Activated CD8-positive, alpha-beta memory T cell treated with anti-CD3 and anti-CD28 coated beads for 4 hours (primary cell): ENCODE data around the gene NECAB2.
A peak's percentile ranks its signal among the peaks of the same experiment; 100 is the strongest.

Experiments
- DNase-seq, 2 donors: peaks; one replicate each; pipeline ENCODE4 v3.0.0-alpha.2; 2020; ENCODE audit warnings: low read depth in 2 of 2

Gene NECAB2

GRCh38 chr16:83952940-83953795 is 14.9 kb upstream of the NECAB2 start, which contains the start of gene OSGIN1:
TSS of gene OSGIN1 (plus strand) at chr16:83953240. CDS start at chr16:83957672, 4,432 bp downstream.
- DNase-seq: peak; percentile 36 to 68

DNA sequence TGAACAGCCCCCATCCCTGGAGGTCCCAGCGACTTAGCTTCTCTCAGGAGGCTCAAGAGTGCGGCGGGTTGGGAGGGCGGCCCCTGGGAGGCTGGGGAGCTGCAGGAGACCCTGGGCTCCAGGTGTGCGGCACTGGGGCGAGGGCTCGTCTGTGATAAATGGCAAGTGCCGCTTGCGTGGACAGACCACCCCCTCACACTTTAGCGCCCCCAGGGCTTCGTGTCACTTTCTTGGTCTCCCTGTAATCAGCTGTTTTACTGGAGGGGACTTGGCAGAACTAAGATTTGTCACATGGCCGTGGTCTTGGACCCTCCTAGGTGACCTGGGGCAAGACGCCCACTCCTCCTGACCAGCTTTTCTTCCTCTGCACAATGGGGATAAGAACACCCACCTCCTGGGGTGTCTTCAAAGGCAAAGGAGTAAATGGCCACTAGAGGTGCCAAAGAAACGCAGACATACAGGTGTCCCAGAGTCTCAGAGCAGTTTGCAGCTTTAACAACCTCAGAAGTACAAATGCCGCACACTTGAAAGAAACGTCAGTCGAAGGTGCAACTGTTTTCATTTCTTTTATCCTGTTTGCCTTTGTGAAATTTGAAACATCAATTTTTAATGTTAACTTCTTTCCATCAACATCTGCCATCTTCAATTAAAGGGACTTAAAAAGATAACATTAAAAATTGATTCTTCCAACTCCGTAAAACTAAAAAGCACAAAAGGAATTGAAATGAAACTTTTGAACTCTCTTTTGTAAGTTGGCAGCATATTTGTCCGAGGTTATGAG is 14.1 kb upstream of the NECAB2 start:
- no peak for DNase-seq

- no peak for DNase-seq
These were observed 13.4 kb upstream of the NECAB2 start for GRCh38 chr16:83954577-83955016.

- no peak for DNase-seq
These were observed 12.6 kb upstream of the NECAB2 start for GRCh38 chr16:83955218-83956130.

DNA sequence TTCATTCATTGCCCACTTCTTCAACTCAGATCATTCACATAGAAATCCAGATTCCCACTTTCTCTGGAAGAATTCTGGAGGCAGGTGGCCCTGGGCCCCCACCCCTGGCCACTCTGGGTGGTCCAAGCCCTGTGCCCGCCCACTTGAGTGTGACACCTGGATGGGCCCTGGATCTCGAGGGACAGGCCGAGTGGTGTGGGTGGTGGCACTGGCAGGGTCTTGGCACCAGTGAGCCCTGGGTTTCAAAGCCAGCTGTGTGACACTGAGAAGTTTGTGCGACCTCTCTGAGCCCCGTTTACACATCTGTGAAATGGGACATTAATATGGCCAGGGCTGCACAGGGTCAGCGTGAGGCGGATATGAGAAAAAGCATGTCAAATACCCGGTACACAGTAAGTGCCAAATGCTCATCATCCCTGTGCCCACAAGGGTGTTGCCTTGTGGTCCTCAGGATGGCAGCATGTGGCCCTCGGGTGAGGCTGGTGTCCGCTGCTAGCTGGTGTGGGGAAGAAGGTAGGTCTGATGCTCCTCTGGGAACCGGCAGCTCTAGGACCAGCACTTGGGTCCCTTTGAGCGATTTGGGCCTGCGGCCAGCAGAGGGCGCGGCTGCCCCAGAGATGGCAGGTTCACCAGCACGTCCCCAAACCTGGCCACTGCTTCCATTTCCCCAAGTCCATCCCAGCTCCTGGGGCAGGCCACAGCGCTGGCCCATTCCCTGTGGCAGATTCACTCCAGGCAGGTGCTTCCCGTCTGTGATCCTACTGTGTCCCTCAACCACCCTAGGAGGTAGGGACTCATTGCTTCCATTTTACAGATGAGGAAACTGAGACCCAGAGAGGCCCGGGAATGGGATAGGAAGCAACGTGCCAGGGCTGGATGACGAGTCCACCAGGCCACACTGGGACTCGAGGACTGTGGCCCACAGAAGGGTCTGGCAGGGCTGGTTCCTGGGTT is 11.4 kb upstream of the NECAB2 start:
- DNase-seq: peak; percentile 19 to 45

- no peak for DNase-seq
These were observed 10.7 kb upstream of the NECAB2 start for GRCh38 chr16:83957296-83957855.

DNA sequence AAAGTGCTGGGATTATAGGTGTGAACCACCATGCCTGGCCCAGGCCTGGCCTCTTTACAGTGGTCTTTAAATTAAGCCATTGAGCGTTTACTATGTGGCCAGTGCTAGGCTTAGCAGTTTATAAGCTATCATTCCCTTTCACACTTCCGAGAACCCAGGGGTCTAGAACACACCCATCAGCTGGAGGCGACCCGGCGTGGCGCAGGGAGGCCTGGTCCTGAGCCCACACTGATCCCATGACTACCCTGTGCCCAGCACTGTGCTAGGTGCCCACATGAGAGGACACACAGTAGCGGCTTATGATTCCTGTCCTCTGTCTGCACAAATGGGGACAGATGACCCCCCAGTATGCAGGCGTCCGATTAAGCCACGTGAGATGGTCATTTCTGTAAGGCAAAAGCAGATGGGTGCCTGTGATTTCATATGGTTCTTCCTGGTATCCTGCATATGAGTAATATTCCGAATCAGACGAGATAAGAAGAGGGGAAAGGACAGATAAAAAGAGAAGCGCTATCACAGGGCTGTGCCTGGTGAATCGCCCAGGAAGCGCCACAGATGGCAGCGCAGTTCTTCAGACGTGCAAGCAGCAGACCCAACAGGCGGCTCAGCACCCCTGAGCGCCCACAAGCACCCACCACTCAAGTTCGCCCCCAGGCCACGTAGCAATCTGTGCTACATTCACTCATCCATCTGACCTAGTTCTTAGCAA is 9.8 kb upstream of the NECAB2 start:
- DNase-seq: no peak

GRCh38 chr16:83958846-83959565 is 9.0 kb upstream of the NECAB2 start:
- DNase-seq: no peak

DNA sequence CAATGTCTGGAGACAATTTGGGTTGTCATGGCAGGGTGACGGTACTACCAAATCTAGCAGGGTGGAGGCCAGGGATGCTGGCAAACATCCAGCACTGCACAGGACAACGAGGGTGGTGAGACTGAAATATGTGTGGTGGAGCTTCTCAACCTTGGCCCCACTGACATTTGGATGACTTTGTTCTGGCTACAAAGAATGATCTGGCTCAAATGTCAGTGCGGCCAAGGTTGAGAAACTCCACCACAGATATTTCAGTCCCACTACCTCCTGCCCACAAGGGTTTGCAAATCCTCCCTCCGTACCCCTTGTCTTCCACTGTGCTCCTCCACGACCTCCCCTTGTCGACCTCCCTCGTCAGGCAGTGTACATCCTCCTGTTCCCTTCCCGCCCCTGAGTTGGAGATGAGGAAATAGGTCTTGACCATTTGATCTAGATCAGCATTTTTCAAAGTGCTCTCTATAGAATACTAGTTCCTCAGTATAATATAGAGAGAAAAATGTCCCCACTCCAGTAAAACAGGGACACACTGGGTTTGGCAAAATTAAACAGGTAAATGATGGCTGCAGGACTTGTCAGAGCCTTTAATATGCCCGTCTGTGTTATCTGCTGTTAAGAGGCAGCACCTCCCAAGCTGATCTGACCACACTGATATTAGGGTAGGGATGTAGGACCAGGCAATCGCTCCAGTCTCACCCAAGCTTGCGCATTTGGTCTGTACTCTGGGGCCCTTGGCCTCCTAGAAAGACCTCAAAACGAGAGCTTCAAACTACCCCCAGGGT is 8.2 kb upstream of the NECAB2 start:
- no peak for DNase-seq

- DNase-seq: no peak
These were observed 7.4 kb upstream of the NECAB2 start for GRCh38 chr16:83960521-83961249.

GRCh38 chr16:83961591-83961990 is 6.5 kb upstream of the NECAB2 start:
- no peak for DNase-seq

DNA sequence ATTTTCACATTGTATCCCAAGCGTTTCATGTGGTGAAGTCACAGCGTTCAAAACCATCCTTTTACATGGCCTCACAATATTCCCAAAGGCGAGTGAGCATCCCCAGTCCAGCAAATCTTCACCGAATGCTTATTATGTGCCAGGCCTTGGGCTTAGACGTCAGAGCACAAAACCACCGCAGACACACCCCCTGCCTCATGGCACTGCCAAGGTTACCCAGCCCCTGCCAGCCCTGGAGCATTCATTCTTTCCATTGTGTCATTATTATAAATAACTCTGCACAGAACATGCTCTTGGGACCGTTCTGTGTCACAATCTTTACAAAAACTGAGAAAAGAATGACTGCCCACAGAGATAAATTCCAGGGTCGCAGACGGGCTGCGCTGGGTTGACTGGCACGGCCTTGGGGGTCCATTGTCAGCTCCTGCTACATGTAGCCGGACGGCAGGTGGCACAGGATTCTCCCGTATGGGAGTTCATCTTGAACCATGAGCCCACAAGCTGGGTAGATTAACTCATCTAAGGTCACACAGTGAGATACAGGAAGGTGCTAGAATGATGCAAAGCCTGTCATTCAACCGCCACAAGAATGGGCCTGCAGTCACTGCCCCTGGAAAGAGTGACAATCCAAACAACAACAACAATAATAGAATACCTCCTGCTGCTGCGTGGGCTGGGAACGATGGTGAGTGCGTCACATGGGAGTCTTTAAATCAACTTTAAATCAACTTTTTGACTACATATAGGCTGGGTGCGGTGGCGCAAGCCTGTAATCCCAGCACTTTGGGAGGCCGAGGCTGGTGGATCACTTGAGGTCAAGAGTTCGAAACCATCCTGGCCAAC is 4.5 kb upstream of the NECAB2 start:
- no peak for DNase-seq

GRCh38 chr16:83964684-83965443 is 3.2 kb upstream of the NECAB2 start:
- no peak for DNase-seq

DNA sequence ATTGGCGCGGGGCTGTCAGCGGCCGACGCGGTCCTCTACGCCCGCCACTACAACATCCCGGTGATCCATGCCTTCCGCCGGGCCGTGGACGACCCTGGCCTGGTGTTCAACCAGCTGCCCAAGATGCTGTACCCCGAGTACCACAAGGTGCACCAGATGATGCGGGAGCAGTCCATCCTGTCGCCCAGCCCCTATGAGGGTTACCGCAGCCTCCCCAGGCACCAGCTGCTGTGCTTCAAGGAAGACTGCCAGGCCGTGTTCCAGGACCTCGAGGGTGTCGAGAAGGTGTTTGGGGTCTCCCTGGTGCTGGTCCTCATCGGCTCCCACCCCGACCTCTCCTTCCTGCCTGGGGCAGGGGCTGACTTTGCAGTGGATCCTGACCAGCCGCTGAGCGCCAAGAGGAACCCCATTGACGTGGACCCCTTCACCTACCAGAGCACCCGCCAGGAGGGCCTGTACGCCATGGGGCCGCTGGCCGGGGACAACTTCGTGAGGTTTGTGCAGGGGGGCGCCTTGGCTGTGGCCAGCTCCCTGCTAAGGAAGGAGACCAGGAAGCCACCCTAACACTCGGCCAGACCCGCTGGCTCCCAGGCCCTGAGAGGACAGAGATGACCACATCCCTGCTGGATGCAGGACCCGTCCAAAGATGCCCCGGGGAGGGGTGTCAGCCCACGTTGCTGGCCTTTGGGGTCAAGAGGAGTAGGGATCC is 2.4 kb upstream of the NECAB2 start:
- no peak for DNase-seq

- DNase-seq: no peak
These were observed 1.8 kb upstream of the NECAB2 start for GRCh38 chr16:83966153-83966696.
